ENCODE results near the gene TSPAN17. TPM values are rescaled to one million over a fixed set of nuclear protein-coding genes. Genes with fewer than 3 reads are reported as not detected.

TSPAN17 gene
- total RNA-seq, 2 donors from 2014 or later = 17.6 to 38.1 TPM

DNA sequence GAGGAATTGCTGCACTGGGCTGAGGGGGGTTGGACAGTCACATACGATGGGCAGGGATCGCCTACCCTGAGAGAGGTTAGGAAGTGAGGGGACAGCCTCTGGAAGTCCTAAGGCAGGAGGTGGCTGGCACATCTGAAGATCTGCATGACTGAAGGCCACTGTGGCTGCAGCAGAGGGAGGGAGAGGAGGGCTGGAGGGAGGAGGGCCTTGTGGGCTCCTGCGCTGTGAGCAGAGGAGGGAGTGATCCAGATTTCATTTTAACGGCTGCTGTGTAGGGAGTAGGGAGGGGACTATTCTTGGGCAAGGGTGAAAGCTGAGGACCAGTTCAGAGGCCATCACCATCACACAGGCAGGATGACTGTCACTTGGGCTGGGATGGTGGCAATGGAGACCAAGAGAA, 9.7 kb upstream of the TSPAN17 start:
- Histone ChIP-seq H3K27me3 (replicated peaks; ENCODE audit: insufficient read depth) (peaks cover 5% of the 10 kb centered on the region), H3K4me1 (replicated peaks) (no peaks in the 10 kb centered on the region), H3K36me3 (no peaks in the 10 kb centered on the region), H3K27ac (no peak overlapping the region), H3K9me3 (no peaks in the 10 kb centered on the region), H3K4me3 (no peak overlapping the region)
- 51% methylated on average over 4 of the region's 4 CpGs for WGBS
- TF ChIP-seq POLR2A (IDR thresholded peaks at IDR 0.05) = no peak
- TF ChIP-seq, protein P1, sequence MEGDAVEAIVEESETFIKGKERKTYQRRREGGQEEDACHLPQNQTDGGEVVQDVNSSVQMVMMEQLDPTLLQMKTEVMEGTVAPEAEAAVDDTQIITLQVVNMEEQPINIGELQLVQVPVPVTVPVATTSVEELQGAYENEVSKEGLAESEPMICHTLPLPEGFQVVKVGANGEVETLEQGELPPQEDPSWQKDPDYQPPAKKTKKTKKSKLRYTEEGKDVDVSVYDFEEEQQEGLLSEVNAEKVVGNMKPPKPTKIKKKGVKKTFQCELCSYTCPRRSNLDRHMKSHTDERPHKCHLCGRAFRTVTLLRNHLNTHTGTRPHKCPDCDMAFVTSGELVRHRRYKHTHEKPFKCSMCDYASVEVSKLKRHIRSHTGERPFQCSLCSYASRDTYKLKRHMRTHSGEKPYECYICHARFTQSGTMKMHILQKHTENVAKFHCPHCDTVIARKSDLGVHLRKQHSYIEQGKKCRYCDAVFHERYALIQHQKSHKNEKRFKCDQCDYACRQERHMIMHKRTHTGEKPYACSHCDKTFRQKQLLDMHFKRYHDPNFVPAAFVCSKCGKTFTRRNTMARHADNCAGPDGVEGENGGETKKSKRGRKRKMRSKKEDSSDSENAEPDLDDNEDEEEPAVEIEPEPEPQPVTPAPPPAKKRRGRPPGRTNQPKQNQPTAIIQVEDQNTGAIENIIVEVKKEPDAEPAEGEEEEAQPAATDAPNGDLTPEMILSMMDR (IDR thresholded peaks at IDR 0.05) = no peak
- no peak for TF ChIP-seq POLR2AphosphoS5 (IDR thresholded peaks at IDR 0.05)
- DNase-seq (ENCODE audit: low spot score) = no peak
- intact Hi-C loops (cut with DNase I) = no loop called here

DNA sequence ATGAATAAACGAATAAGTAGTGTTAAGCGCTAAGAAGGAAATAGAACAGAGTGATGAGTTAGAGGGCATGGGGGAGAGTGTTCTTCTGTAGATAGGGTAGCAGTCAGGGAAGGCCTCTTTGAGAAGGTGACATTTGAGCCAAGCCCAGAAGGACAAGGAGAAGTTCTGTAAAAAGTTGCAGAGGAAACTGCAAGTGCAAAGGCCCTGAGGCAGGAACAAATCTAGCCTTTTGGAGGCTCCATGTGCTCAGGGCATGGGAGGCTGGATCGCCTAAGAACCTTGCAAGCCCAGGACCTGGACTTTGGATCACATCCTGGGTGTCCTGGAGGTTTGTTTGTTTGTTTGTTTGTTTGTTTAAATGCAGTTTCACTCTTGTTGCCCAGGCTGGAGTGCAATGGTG, 8.8 kb upstream of the TSPAN17 start:
- Histone ChIP-seq H3K36me3 (no peaks in the 10 kb centered on the region), H3K4me1 (replicated peaks) (no peaks in the 10 kb centered on the region), H3K9me3 (no peaks in the 10 kb centered on the region), H3K4me3 (no peak overlapping the region), H3K27ac (no peak overlapping the region), H3K27me3 (replicated peaks; ENCODE audit: insufficient read depth) (no peaks in the 10 kb centered on the region)
- TF ChIP-seq, protein P1 (IDR thresholded peaks at IDR 0.05) = no peak
- no peak for TF ChIP-seq POLR2A (IDR thresholded peaks at IDR 0.05)
- no peak for TF ChIP-seq POLR2AphosphoS5 (IDR thresholded peaks at IDR 0.05)
- intact Hi-C loops (cut with DNase I) = no loop called here
- 95% methylated on average over 3 of the region's 3 CpGs for WGBS
- DNase-seq (ENCODE audit: low spot score) = no peak

DNA sequence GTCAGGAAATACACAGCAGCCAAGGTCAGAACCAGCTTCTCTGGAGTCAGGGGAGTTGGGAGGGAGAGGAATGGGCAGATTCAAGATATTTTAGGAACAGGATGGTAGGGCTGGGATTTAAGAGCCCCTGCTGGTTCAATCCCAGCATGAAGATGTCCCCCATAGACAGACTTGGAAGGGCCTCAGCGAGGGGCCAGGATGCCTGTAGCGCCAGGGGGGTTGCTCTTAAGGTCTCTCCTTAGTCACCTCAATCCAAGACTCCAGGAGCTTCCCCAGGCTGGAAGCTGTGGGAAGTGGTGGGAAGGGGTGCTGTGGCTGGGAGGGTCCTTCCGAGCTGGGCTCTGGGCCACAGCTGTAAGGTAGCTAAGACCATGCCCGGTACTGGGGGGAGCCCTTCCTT, 8.1 kb upstream of the TSPAN17 start:
- no peaks in the 10 kb centered on the region for H3K9me3 ChIP-seq
- no peaks in the 10 kb centered on the region for H3K4me1 ChIP-seq (replicated peaks)
- no peak overlapping the region for H3K27ac ChIP-seq
- no peak for TF ChIP-seq POLR2AphosphoS5 (IDR thresholded peaks at IDR 0.05)
- no peak for TF ChIP-seq POLR2A (IDR thresholded peaks at IDR 0.05)
- TF ChIP-seq, protein P1 (IDR thresholded peaks at IDR 0.05) = no peak
- H3K27me3 ChIP-seq (replicated peaks; ENCODE audit: insufficient read depth) = no peaks in the 10 kb centered on the region
- intact Hi-C loops (cut with DNase I) = no loop called here
- DNase-seq (ENCODE audit: low spot score) = no peak
- H3K4me3 ChIP-seq = no peak overlapping the region
- H3K36me3 ChIP-seq = no peaks in the 10 kb centered on the region
- WGBS = 66% methylated on average over 3 of the region's 4 CpGs

DNA sequence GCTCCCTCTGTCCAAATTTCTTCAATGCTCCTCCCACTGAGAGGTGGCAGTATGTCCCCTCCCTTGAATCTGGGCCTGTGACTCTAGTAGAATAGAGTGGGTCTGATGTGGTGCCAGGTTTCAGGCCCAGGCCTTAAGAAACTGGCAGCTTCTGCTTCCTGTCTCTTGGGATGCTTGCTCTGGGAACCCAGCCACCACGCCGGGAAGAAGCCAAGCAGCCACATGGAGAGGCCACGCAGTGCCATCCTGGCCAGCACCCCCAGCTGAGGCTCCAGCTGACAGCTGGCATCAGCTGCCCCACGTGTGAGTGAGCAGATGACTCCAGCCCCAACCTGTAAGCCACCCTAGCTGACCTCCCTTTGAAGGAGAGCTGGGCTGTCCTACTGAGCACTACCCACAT, 7.3 kb upstream of the TSPAN17 start:
- no peak for TF ChIP-seq POLR2AphosphoS5 (IDR thresholded peaks at IDR 0.05)
- no peak for TF ChIP-seq POLR2A (IDR thresholded peaks at IDR 0.05)
- TF ChIP-seq, protein P1 (IDR thresholded peaks at IDR 0.05) = no peak
- intact Hi-C loops (cut with DNase I) = loop anchor here (10.0 kb wide), 1 partner anchor 225 kb away; the partner anchor contains the start of gene CLTB
- WGBS = 9% methylated on average over 4 of the region's 4 CpGs
- Histone ChIP-seq H3K9me3 (no peaks in the 10 kb centered on the region), H3K4me1 (replicated peaks) (no peaks in the 10 kb centered on the region), H3K27ac (no peak overlapping the region), H3K36me3 (no peaks in the 10 kb centered on the region), H3K4me3 (no peak overlapping the region), H3K27me3 (replicated peaks; ENCODE audit: insufficient read depth) (no peaks in the 10 kb centered on the region)
- no peak for DNase-seq (ENCODE audit: low spot score)

DNA sequence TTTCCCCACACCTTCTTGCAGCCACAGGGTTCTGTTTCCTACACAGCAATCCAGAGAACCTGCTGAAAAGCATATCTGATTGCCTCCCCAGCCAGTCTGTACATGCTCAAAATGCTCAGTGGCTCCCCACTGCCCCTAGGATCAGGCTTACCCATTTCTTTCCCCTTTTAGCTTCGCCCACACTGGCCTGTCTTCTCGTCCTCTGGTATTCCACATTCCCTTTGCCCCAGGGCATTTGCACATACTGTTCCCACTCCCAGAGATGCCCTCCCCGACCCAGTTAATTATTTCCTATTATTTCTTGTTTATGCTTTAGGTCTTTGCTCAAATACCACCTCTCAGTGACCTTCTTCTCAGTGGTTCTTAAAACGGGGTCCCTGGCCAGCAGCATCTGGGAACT, 6.7 kb upstream of the TSPAN17 start:
- H3K27me3 ChIP-seq (replicated peaks; ENCODE audit: insufficient read depth) = no peaks in the 10 kb centered on the region
- H3K4me3 ChIP-seq = no peak overlapping the region
- 68% methylated on average over 4 of the region's 4 CpGs for WGBS
- H3K9me3 ChIP-seq = no peaks in the 10 kb centered on the region
- H3K4me1 ChIP-seq (replicated peaks) = no peaks in the 10 kb centered on the region
- intact Hi-C loops (cut with DNase I) = loop anchor here (10.0 kb wide), 1 partner anchor 226 kb away; the partner anchor contains the start of gene CLTB
- DNase-seq (ENCODE audit: low spot score) = no peak
- no peak overlapping the region for H3K27ac ChIP-seq
- TF ChIP-seq, protein P1 (IDR thresholded peaks at IDR 0.05) = no peak
- TF ChIP-seq POLR2AphosphoS5 (IDR thresholded peaks at IDR 0.05) = no peak
- TF ChIP-seq POLR2A (IDR thresholded peaks at IDR 0.05) = no peak
- no peaks in the 10 kb centered on the region for H3K36me3 ChIP-seq
